Measurements from ENCODE around the gene ARHGAP9. TPM values are rescaled to one million over a fixed set of nuclear protein-coding genes. Genes with fewer than 3 reads are reported as not detected.

Gene ARHGAP9
- 1.2 TPM for polyA plus RNA-seq (2013, experiment 1 of 2)
- 2.7 TPM for polyA plus RNA-seq (2013, experiment 2 of 2)

DNA sequence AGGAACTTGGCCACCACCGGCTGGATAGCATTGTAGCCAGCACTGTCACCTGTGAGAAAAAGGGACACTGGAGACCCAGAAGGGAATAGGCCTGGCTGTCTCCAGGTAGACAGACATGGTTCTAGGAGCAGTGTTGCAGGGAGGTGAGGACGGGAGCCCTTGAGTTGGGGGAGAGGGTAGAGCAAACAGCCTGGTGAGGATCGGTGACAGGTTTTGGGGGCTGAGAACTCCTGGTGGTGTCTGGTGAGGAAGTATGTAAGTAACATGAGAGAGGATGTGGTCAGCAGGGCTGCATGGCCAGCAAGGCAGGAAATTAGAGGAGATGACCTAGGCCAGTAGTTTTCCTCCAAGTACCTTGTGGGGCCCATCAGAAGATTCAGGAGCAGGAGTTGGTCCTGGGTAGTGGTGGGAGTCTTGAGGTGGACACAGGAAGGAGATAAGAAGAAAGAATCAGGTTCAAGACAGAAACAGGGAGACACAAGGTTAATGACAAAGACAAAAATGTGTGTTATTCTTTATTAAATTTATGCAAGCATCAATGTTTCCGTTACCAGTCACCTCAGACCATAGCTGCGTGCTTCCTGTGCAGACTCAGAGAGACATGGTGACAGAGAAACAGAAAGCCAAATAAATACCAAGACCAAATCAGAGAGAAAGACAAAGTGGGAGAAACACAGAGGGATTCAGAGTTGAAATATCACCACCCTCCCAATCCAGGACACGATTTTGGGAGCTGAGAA is at the start of gene ARHGAP9:
ARHGAP9 (minus strand) TSS at position 491 of the 740 bp plus-strand sequence; CDS start at position 31, 460 bp downstream.
- Histone ChIP-seq H3K4me3 (ENCODE audit: low read length) (no peak within 1 kb of the TSS), H3K9me3 (ENCODE audit: insufficient read depth, low read depth, low read length) (no peaks in the 10 kb centered on the region), H3K27me3 (ENCODE audit: insufficient read depth, low read length) (peaks cover 43% of the 10 kb centered on the region), H3K36me3 (ENCODE audit: insufficient read depth, low read length) (no peaks in the 10 kb centered on the region), H3K4me1 (ENCODE audit: insufficient read depth, low read length) (peaks cover 5% of the 10 kb centered on the region), H3K27ac (ENCODE audit: low read depth, low read length) (no peak within 1 kb of the TSS), H3K9ac (ENCODE audit: low read depth, low read length) (no peak within 1 kb of the TSS)
- WGBS: 92% methylated on average over 6 of the region's 6 CpGs

DNA sequence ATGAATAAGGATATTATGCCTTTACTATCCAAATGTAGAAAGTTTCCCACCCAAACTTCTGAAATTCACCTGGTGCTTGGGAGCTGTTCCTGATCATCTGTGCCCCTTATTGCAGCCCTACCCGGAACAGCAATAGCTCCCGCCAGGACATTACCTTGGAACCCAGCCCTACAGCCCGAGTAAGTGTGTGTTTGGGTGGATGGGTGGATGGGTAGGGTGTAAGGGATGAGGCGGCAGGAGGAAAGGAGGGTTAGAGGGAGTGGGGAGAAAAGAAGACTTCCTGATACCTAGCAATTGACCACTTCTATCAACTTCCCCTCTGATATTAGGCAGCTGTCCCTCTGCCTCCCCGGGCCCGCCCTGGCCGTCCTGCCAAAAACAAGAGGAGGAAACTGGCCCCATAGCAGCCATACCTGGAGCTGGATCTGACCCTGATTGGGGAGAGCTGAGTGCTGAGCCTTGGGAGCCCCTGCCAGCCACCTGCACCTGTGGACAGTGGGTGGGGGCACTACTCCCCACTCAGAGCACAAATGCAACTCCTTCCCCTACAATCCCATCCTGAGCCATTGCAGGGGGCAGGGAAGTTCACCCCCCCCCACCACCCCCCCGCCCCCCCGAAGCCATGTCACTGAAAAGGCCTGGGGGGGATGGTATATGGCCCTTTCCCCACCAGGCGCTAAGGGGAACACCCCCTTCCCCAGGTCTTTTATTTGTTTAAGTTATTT is 49.3 kb upstream of the ARHGAP9 start:
- Histone ChIP-seq H3K27me3 (ENCODE audit: insufficient read depth, low read length) (no peaks in the 10 kb centered on the region), H3K36me3 (ENCODE audit: insufficient read depth, low read length) (peaks cover 68% of the 10 kb centered on the region), H3K27ac (ENCODE audit: low read depth, low read length) (no peak overlapping the region), H3K9ac (ENCODE audit: low read depth, low read length) (no peak overlapping the region), H3K9me3 (ENCODE audit: insufficient read depth, low read depth, low read length) (no peaks in the 10 kb centered on the region), H3K4me1 (ENCODE audit: insufficient read depth, low read length) (0 out of 2 replicates have a peak, but pooled peaks cover 2% of the 10 kb centered on the region), H3K4me3 (ENCODE audit: low read length) (no peak overlapping the region)
- 93% methylated on average over 7 of the region's 10 CpGs for WGBS

DNA sequence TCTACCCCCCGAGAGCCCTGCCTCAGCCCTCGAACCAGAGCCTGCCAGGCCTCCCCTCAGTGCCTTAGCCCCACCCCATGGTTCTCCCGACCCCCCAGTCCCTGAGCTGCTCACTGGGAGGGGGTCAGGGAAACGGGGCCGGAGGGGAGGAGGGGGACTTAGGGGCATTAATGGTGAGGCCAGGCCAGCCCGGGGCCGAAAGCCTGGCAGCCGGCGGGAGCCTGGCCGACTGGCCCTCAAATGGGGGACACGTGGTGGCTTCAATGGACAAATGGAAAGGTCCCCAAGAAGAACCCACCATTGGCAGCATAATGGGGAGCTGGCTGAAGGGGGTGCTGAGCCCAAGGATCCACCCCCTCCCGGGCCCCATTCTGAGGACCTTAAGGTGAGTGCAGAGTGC is 48.5 kb upstream of the ARHGAP9 start:
- H3K4me1 ChIP-seq (ENCODE audit: insufficient read depth, low read length): 0 out of 2 replicates have a peak, but pooled peaks cover 7% of the 10 kb centered on the region
- H3K9me3 ChIP-seq (ENCODE audit: insufficient read depth, low read depth, low read length): no peaks in the 10 kb centered on the region
- peaks cover 63% of the 10 kb centered on the region for H3K36me3 ChIP-seq (ENCODE audit: insufficient read depth, low read length)
- no peak overlapping the region for H3K9ac ChIP-seq (ENCODE audit: low read depth, low read length)
- H3K4me3 ChIP-seq (ENCODE audit: low read length): no peak overlapping the region
- H3K27me3 ChIP-seq (ENCODE audit: insufficient read depth, low read length): no peaks in the 10 kb centered on the region
- no peak overlapping the region for H3K27ac ChIP-seq (ENCODE audit: low read depth, low read length)
- 92% methylated on average over 12 of the region's 12 CpGs for WGBS

DNA sequence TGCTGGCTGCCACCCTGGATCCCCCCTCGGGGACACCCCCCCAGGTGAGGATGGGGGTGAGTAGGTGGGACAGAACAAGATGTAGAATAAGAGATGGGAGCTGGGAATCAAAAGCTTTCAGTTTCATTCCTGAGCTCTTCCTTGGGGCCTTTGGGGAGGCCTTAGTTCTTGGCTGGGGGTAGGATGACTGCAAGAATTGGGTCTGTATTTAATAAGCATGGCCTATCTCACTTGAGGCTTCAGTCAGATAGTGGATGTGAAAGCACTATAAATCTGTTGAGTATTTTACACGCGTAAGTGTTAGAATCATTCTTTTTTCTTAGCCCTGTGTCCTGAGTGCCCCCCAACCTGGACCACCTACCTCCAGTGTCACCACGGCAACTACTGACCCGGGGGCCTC is 47.5 kb upstream of the ARHGAP9 start:
- Histone ChIP-seq H3K9ac (ENCODE audit: low read depth, low read length) (no peak overlapping the region), H3K9me3 (ENCODE audit: insufficient read depth, low read depth, low read length) (no peaks in the 10 kb centered on the region), H3K27me3 (ENCODE audit: insufficient read depth, low read length) (no peaks in the 10 kb centered on the region), H3K4me3 (ENCODE audit: low read length) (no peak overlapping the region), H3K4me1 (ENCODE audit: insufficient read depth, low read length) (0 out of 2 replicates have a peak, but pooled peaks cover 7% of the 10 kb centered on the region), H3K27ac (ENCODE audit: low read depth, low read length) (no peak overlapping the region), H3K36me3 (ENCODE audit: insufficient read depth, low read length) (peaks cover 53% of the 10 kb centered on the region)
- 96% methylated on average over 5 of the region's 5 CpGs for WGBS

DNA sequence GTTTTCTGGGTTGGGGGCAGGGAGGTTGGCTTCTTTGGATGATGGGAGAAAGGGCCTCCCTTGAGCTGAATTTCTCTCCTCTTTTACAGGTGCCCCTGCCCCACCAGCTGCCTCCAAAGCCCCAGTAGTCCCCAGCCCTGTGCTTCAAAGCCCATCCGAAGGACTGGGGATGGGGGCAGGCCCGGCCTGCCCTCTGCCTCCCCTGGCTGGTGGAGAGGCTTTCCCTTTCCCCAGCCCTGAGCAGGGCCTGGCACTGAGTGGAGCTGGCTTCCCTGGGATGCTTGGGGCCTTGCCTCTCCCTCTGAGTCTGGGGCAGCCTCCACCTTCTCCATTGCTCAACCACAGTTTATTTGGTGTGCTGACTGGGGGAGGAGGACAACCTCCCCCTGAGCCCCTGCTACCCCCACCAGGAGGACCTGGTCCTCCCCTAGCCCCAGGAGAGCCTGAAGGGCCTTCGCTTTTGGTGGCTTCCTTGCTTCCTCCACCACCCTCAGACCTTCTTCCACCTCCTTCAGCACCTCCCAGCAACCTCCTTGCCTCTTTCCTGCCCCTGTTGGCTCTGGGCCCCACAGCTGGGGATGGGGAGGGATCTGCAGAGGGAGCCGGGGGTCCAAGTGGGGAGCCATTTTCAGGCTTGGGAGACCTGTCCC is 46.9 kb upstream of the ARHGAP9 start:
- H3K9ac ChIP-seq (ENCODE audit: low read depth, low read length): no peak overlapping the region
- no peaks in the 10 kb centered on the region for H3K9me3 ChIP-seq (ENCODE audit: insufficient read depth, low read depth, low read length)
- H3K4me3 ChIP-seq (ENCODE audit: low read length): no peak overlapping the region
- peaks cover 12% of the 10 kb centered on the region; the same call in 1 of the 2 replicates for H3K4me1 ChIP-seq (ENCODE audit: insufficient read depth, low read length)
- H3K27me3 ChIP-seq (ENCODE audit: insufficient read depth, low read length): no peaks in the 10 kb centered on the region
- WGBS: 91% methylated on average over 3 of the region's 4 CpGs
- H3K27ac ChIP-seq (ENCODE audit: low read depth, low read length): no peak overlapping the region
- peaks cover 47% of the 10 kb centered on the region for H3K36me3 ChIP-seq (ENCODE audit: insufficient read depth, low read length)

DNA sequence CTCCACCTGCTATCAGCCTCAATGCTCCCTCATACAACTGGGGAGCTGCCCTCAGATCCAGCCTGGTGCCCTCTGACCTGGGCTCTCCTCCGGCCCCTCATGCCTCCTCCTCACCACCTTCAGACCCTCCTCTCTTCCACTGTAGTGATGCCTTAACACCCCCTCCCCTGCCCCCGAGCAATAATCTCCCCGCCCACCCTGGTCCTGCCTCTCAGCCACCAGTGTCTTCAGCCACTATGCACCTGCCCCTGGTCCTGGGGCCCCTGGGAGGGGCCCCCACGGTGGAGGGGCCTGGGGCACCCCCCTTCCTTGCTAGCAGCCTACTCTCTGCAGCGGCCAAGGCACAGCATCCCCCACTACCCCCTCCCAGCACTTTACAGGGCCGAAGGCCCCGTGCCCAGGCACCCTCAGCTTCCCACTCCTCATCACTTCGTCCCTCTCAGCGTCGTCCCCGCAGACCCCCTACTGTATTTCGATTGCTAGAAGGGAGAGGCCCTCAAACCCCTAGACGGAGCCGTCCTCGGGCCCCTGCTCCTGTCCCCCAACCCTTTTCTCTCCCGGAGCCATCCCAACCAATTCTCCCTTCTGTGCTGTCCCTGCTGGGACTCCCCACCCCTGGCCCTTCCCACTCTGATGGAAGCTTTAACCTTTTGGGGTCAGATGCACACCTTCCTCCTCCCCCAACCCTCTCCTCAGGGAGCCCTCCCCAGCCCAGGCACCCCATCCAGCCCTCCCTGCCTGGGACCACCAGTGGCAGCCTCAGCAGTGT is 46.1 kb upstream of the ARHGAP9 start:
- Histone ChIP-seq H3K9ac (ENCODE audit: low read depth, low read length) (no peak overlapping the region), H3K4me3 (ENCODE audit: low read length) (no peak overlapping the region), H3K9me3 (ENCODE audit: insufficient read depth, low read depth, low read length) (no peaks in the 10 kb centered on the region), H3K4me1 (ENCODE audit: insufficient read depth, low read length) (peaks cover 18% of the 10 kb centered on the region; the same call in 1 of the 2 replicates), H3K27ac (ENCODE audit: low read depth, low read length) (no peak overlapping the region), H3K27me3 (ENCODE audit: insufficient read depth, low read length) (no peaks in the 10 kb centered on the region), H3K36me3 (ENCODE audit: insufficient read depth, low read length) (peaks cover 39% of the 10 kb centered on the region)
- WGBS: 86% methylated on average over 16 of the region's 16 CpGs

DNA sequence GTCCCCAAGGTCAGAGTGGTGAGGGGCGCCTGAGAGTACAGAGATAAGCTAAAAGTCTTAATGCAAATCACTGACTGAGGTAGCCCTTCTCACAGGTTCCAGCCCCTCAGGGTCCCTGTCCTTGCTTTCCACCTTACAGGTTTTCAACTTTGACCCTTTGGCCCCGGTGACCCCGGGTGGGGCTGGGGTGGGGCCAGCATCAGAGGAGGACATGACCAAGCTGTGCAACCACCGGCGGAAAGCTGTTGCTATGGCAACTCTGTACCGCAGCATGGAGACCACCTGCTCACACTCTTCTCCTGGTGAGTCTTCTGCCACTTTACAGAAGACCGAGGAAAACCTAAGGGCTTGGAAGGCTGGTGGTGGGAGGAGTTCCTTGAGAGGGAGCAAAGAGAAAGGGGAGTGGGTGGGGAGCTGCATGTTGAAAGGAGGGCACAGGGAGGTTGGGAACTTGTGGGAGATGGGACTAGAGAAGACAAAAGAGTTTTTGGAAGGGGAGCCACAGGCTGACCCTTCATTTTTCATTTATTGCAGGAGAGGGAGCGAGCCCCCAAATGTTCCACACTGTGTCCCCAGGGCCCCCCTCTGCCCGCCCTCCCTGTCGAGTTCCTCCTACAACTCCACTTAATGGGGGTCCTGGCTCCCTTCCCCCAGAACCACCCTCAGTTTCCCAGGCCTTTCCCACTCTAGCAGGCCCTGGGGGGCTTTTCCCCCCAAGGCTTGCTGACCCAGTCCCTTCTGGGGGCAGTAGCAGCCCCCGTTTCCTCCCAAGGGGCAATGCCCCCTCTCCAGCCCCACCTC is 45.3 kb upstream of the ARHGAP9 start:
- H3K4me3 ChIP-seq (ENCODE audit: low read length): no peak overlapping the region
- peaks cover 31% of the 10 kb centered on the region for H3K36me3 ChIP-seq (ENCODE audit: insufficient read depth, low read length)
- H3K9ac ChIP-seq (ENCODE audit: low read depth, low read length): no peak overlapping the region
- H3K4me1 ChIP-seq (ENCODE audit: insufficient read depth, low read length): peaks cover 18% of the 10 kb centered on the region; the same call in 1 of the 2 replicates
- H3K9me3 ChIP-seq (ENCODE audit: insufficient read depth, low read depth, low read length): no peaks in the 10 kb centered on the region
- no peaks in the 10 kb centered on the region for H3K27me3 ChIP-seq (ENCODE audit: insufficient read depth, low read length)
- WGBS: 89% methylated on average over 11 of the region's 11 CpGs
- no peak overlapping the region for H3K27ac ChIP-seq (ENCODE audit: low read depth, low read length)

DNA sequence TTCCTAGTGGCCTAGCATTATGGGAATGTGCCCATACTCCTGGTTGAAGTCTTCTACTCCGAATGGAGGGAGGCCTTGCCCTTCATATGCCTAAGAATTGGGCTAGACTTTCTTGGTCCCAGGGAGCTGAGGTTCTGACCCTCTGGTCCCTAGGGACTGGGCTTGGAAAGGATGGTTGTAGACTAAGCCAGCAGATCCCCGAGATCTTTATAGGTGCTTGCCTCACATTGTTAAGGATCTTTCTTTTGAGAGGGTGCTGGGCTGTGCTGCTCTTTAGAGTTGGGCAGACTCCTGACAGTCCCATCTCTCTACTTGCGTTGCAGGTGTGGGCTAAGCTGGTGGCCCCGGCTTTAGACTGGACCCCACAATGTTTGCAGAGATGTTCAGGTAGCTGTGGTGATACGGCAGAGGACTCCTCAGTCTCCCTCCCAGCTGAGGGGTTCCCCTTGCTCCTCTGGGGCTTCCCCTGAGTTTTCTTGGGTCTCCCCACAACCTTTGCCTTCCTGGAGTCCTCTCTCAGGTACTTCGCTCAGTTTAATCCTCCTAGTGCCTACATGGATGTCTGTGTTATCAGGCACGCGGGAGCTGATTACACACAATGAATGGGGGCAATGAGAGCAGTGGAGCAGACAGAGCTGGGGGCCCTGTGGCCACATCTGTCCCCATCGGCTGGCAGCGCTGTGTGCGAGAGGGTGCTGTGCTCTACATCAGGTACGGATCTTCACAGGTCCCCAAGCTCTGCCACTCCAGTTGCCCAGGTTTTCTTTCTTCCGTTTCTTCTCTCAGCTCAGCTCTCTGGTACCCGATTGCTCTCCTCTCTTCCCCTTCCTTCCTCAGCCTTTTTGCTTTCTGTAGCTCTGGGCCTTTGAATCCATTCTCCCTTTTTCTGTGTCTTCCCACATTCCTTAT is 44.3 kb upstream of the ARHGAP9 start:
- no peaks in the 10 kb centered on the region for H3K27me3 ChIP-seq (ENCODE audit: insufficient read depth, low read length)
- peak overlapping the region; percentile 62 for H3K27ac ChIP-seq (ENCODE audit: low read depth, low read length)
- no peaks in the 10 kb centered on the region for H3K9me3 ChIP-seq (ENCODE audit: insufficient read depth, low read depth, low read length)
- 82% methylated on average over 14 of the region's 14 CpGs for WGBS
- H3K36me3 ChIP-seq (ENCODE audit: insufficient read depth, low read length): peaks cover 26% of the 10 kb centered on the region
- peaks cover 20% of the 10 kb centered on the region; the same call in 1 of the 2 replicates for H3K4me1 ChIP-seq (ENCODE audit: insufficient read depth, low read length)
- H3K4me3 ChIP-seq (ENCODE audit: low read length): peak overlapping the region; percentile 87
- H3K9ac ChIP-seq (ENCODE audit: low read depth, low read length): peak overlapping the region; percentile 78

DNA sequence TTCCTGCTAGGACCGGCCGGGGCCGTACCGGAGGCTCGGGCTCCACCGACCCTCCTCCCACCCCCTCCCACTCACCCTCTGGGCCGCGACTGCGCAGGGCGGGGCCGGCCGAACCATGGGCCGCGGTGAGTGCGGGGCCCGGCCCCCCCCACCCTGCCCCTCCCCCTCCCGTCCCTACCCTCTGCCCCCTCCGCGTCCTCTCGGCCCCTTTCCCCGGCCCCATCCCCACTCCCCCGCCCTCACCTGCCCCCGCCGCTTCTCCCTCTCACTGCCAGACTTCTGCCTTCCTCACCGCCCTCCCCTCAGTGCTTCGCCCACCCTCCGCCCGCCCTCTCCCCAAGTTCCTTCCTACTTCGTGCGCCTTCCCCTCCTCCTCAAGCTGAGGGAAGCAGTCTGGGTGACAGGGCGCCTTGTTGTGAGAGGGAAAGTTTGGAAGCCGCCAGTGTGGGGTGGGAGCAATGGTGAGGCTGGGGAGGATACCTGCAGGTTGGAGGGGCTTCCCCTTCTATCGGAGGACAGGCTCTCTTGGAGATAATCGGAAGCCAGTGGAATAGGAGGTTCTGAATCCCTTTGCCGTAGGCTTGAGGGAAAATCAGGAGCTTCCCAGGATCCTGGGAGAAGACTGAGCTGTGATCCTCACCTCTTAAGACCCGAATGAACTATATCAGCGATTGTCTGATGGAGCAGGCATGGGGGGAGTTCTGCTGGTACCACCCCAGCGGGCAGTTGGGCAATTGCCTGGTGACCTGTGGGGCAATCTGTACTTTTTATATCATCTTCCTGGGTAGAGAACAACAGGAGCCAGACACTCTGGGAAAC is 43.4 kb upstream of the ARHGAP9 start:
- Histone ChIP-seq H3K36me3 (ENCODE audit: insufficient read depth, low read length) (peaks cover 26% of the 10 kb centered on the region), H3K4me1 (ENCODE audit: insufficient read depth, low read length) (peaks cover 22% of the 10 kb centered on the region; the same call in 1 of the 2 replicates), H3K9me3 (ENCODE audit: insufficient read depth, low read depth, low read length) (no peaks in the 10 kb centered on the region), H3K27ac (ENCODE audit: low read depth, low read length) (peak overlapping the region; percentile 96), H3K9ac (ENCODE audit: low read depth, low read length) (peak overlapping the region; percentile 78), H3K4me3 (ENCODE audit: low read length) (peak overlapping the region; percentile 87), H3K27me3 (ENCODE audit: insufficient read depth, low read length) (no peaks in the 10 kb centered on the region)
- 1% methylated on average over 30 of the region's 38 CpGs for WGBS

Data from HUES64 (cell line).